GM19043 (cell line): ENCODE data around the gene SIAH3.

Source experiments
- ATAC-seq: cut with Tn5 transposase; IDR thresholded peaks from one replicate; pipeline ENCODE4 v1.9.1; 2021; ENCODE audit warnings: low read depth; ENCODE audit not compliant: unreplicated experiment

The SIAH3 gene

DNA sequence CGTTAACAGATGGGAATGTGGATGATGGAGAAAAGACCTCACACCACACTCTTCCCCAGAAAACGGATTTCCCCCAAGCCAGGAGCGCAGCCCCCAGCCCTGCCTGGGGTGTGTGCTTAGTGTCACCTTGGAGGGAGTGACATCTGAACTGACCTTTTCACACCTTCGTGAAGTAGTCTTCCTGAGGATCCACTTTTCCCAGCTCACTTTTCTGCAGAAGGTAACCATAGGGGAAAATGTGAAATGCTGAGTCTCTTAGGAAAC, 26.2 kb downstream of the SIAH3 start:
- no peak for ATAC-seq

- no peak for ATAC-seq
These were observed 28.0 kb downstream of the SIAH3 start for GRCh38 chr13:45823583-45823982.

GRCh38 chr13:45821811-45822210, 29.7 kb downstream of the SIAH3 start:
- ATAC-seq, result no peak

- no peak for ATAC-seq
These were observed 31.3 kb downstream of the SIAH3 start for GRCh38 chr13:45820106-45820838.

DNA sequence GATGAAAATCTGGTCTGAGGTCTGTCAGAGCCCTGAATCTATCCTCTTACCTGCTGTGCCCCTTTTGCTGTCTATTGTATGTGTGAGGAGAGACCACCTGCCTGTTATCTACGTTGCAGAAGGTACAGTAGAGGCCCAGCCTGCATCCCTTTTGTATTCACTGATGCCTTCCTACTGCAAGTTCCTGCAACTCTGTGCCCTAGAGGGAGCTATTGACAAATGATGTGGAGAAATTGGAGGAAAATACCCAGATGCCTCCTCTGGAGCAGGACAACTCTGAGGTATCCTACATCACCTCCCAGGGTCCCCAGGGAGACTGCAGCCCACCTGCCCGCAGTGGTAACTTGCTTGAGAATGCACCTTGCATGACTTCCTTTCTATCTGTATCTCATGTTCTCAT, 33.7 kb downstream of the SIAH3 start:
- no peak for ATAC-seq

DNA sequence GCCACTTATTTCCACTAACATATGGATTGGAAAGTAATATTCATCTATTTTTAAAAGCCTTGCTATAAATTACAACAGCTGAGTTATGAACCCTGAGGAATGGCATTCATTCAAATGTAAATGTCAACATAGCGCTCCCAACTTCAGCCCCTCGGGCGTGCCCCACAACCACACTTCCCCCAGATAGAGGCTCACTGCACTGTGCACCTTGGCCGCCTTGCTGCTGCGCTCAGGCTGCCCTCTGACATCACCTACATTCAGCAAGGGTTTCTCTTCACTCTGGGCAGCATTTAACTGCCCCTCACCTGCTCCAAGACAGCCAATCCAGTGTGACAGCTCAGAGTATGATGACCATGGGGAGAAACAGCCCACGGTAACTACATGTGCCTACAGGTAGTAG, 35.1 kb downstream of the SIAH3 start:
- no peak for ATAC-seq

GRCh38 chr13:45812695-45813372, 38.7 kb downstream of the SIAH3 start:
- ATAC-seq, result no peak

- no peak for ATAC-seq
These were observed 39.5 kb downstream of the SIAH3 start for GRCh38 chr13:45811891-45812694.

DNA sequence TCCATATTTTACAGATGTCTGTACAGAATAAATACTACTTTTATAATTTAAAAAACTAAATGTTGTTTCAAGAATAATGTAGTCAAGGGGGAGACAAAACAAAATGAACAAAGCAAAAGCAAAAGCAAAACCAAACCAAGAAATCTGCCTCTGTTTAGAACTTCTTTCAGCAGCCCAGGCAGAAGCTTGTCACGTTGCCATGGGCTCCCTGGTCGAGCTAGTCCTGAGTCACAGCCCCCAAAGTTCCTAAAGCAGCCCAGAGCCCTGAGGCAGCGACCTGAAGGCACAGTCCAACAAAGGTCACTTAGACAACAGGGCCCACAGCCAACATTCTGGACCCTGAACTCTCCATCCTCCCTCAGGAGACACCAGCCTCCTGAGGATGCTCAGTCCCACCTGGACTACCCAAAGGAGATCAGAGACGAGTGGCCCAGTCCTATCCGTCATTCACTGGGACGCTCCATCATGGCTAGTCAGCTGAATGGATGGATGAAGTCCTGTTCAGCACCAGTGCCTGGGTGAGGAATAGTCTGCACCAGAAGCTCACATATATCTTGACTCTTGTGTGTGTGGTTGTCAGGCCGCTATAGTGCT, 41.7 kb downstream of the SIAH3 start:
- ATAC-seq, result no peak

- no peak for ATAC-seq
These were observed 42.6 kb downstream of the SIAH3 start for GRCh38 chr13:45808925-45809324.

DNA sequence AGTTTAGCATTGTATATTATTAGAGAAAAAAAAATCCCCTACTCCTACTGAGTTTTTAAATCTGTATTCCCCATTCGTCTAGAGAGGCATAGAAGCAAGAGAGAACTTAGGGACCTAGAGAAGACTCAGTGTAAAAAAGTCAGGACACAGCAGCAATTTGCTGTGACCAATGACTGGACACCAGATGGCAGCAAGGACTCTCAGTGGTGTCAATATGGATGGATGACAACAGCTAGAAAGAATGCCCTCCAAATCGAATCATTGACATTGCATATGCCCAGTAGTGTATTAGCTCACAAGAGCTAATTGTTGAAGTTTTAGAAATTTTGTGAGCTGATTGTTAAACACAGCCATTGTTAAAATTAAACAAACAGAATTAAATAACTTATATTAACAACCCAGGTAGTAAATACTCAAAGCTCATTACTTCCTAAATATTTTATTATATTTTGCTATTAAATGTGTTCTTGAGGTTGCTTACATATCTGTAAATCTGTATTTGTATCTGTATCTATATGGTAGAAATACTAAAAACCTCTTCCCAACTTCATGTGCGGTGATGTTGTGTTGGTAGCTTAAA, 43.9 kb downstream of the SIAH3 start:
- ATAC-seq, result no peak

GRCh38 chr13:45800485-45800884, 51.1 kb downstream of the SIAH3 start:
- no peak for ATAC-seq

GRCh38 chr13:45799451-45799850, 52.1 kb downstream of the SIAH3 start:
- ATAC-seq, result no peak

- no peak for ATAC-seq
These were observed 52.7 kb downstream of the SIAH3 start for GRCh38 chr13:45798851-45799250.

DNA sequence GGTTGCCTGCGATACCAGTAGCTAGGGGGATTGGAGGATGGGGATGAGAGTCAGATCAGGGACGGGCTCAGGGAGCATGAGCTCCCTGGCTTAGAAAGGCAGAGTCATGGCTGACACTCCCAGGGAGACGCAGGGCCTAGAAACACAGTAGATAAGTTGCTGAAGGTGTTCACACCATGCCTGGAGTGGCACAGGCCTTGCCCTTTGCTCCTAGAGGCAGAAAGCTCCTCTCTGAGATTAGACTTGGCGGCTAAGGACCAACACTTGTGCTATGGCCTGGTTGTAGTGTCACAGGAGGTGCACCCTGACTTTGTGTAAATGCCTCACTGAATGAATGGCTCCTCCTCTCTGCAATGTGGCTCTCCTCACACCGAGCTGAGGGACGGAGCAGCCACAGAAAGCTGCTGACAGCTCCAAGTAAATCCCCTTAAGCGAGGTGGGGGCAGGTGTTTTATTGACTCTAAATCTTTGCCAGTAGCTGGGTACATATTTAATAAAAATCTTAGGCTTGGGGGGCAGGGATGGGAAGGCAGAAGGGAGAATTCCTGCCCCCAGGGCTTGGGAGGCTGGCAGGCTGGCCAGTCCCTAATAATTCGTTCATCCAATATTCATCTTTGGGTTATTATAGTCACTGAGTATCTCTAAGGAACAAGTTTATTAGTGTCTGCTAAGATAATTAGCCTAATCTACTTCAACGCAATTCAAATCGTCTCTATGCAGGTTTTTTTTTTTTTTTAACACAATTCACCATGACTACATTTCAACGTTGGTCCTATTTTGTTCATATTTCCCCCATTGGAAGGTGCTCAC, 54.9 kb downstream of the SIAH3 start:
- ATAC-seq, result no peak

GRCh38 chr13:45792827-45793303, 58.7 kb downstream of the SIAH3 start:
- no peak for ATAC-seq

DNA sequence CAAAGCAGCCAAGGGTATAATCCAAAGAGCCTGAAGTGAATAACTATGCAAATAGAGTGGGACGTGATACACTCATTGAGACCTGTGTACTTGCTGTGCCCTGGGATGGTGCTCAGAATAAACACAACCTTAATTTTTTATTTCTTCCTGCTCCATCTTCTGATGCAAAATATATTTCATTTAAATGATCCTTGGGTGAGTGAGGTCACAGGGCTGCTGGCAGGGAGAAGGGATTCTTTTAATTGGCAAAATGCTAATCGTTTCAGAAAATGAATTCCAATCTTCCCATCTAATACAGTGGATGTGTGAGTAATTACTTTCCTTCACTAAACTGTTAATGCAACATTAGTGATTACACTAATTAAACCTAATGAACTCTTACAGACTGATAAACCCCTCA, 63.5 kb downstream of the SIAH3 start:
- no peak for ATAC-seq

DNA sequence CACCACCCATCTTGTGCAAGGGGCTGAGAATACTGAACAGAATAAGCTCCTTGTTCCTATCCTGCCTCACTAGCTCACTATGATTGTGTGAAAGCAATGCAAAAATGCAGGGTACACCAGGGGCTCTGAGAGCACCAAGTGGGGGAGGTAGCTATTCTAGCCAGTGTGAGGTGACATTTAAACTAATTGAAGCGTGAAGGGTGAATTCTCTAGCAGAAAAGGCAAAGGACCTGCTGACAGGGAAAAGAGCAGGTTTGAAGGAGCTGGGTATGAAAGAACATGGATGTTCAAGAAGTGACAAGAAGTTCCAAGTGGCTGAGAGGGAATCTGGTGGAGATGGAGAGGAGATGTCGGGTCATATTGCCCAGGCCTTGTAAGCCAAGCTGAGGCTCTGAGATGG, 64.2 kb downstream of the SIAH3 start:
- ATAC-seq, result no peak

- ATAC-seq, result no peak
These were observed 65.1 kb downstream of the SIAH3 start for GRCh38 chr13:45786293-45786920.
